Measurements from ENCODE around the gene C1orf94.
"Not testable (repeated sequence)": the region's sequence is repeated elsewhere in the genome, so short reads cannot be mapped to it uniquely, and the experiment has no call there.

The C1orf94 gene

GRCh38 chr1:34165422-34165921 is 11.2 kb upstream of the C1orf94 start:
- 2% methylated on average over 7 of the region's 13 CpGs for WGBS (ENCODE audit: insufficient coverage)
- no peaks in the 10 kb centered on the region for H3K36me3 ChIP-seq (ENCODE audit: control insufficient read depth in 4 of 4, insufficient read depth in 4 of 4, low read length in 3 of 4)
- H3K27ac ChIP-seq (ENCODE audit: insufficient read depth in 1 of 2, low read depth in 1 of 2, low read length in 2 of 2, poor library complexity in 1 of 2, severe bottlenecking in 2 of 2), result no peak overlapping the region
- CTCF ChIA-PET, result no interaction called here
- H3K4me3 ChIP-seq (ENCODE audit: control insufficient read depth in 1 of 7, extremely low read depth in 1 of 7, insufficient read depth in 4 of 7, low read depth in 2 of 7, low read length in 6 of 7), result peak overlapping the region in 2 of 7 experiments; percentile 36 to 37
- peaks cover 12 to 100% (median 55%) of the 10 kb centered on the region in 5 experiments for H3K27me3 ChIP-seq (replicated peaks in 2 of 5; ENCODE audit: control insufficient read depth in 4 of 5, insufficient read depth in 5 of 5, low read length in 4 of 5)
- H3K4me1 ChIP-seq (ENCODE audit: control extremely low read depth in 1 of 4, control insufficient read depth in 4 of 4, insufficient read depth in 4 of 4, low read length in 3 of 4), result peaks cover 0 to 33% (median 17%) of the 10 kb centered on the region in 4 experiments
- DNase-seq, result peak in 2 of 3 donors; percentile 5 to 13
- peaks cover 0 to 3% (median 0%) of the 10 kb centered on the region in 5 experiments for H3K9me3 ChIP-seq (ENCODE audit: control extremely low read depth in 1 of 5, control insufficient read depth in 4 of 5, insufficient read depth in 2 of 5, low read depth in 1 of 5, low read length in 4 of 5)
- POLR2A ChIA-PET, result no interaction called here

- no peak for DNase-seq
- H3K4me3 ChIP-seq (ENCODE audit: control insufficient read depth in 1 of 7, extremely low read depth in 1 of 7, insufficient read depth in 4 of 7, low read depth in 2 of 7, low read length in 6 of 7), result peak overlapping the region in 1 of 7 experiments; percentile 11
- H3K4me1 ChIP-seq (ENCODE audit: control extremely low read depth in 1 of 4, control insufficient read depth in 4 of 4, insufficient read depth in 4 of 4, low read length in 3 of 4), result peaks cover 0 to 33% (median 17%) of the 10 kb centered on the region in 4 experiments
- ChIA-PET POLR2A (no interaction called here), CTCF (no interaction called here)
- no peaks in the 10 kb centered on the region for H3K36me3 ChIP-seq (ENCODE audit: control insufficient read depth in 4 of 4, insufficient read depth in 4 of 4, low read length in 3 of 4)
- H3K27me3 ChIP-seq (replicated peaks in 2 of 5; ENCODE audit: control insufficient read depth in 4 of 5, insufficient read depth in 5 of 5, low read length in 4 of 5), result peaks cover 13 to 100% (median 52%) of the 10 kb centered on the region in 5 experiments
- no peak overlapping the region for H3K27ac ChIP-seq (ENCODE audit: insufficient read depth in 1 of 2, low read depth in 1 of 2, low read length in 2 of 2, poor library complexity in 1 of 2, severe bottlenecking in 2 of 2)
- H3K9me3 ChIP-seq (ENCODE audit: control extremely low read depth in 1 of 5, control insufficient read depth in 4 of 5, insufficient read depth in 2 of 5, low read depth in 1 of 5, low read length in 4 of 5), result peaks cover 0 to 3% (median 0%) of the 10 kb centered on the region in 5 experiments
- 3% methylated on average over 18 of the region's 27 CpGs for WGBS (ENCODE audit: insufficient coverage)
Measured at GRCh38 chr1:34166191-34166624, 10.5 kb upstream of the C1orf94 start.

GRCh38 chr1:34166625-34167361 is 9.9 kb upstream of the C1orf94 start:
- peaks cover 0 to 33% (median 17%) of the 10 kb centered on the region in 4 experiments for H3K4me1 ChIP-seq (ENCODE audit: control extremely low read depth in 1 of 4, control insufficient read depth in 4 of 4, insufficient read depth in 4 of 4, low read length in 3 of 4)
- H3K27ac ChIP-seq (ENCODE audit: insufficient read depth in 1 of 2, low read depth in 1 of 2, low read length in 2 of 2, poor library complexity in 1 of 2, severe bottlenecking in 2 of 2), result no peak overlapping the region
- ChIA-PET CTCF (no interaction called here), POLR2A (no interaction called here)
- H3K36me3 ChIP-seq (ENCODE audit: control insufficient read depth in 4 of 4, insufficient read depth in 4 of 4, low read length in 3 of 4), result no peaks in the 10 kb centered on the region
- peaks cover 10 to 100% (median 51%) of the 10 kb centered on the region in 5 experiments for H3K27me3 ChIP-seq (replicated peaks in 2 of 5; ENCODE audit: control insufficient read depth in 4 of 5, insufficient read depth in 5 of 5, low read length in 4 of 5)
- H3K9me3 ChIP-seq (ENCODE audit: control extremely low read depth in 1 of 5, control insufficient read depth in 4 of 5, insufficient read depth in 2 of 5, low read depth in 1 of 5, low read length in 4 of 5), result peaks cover 0 to 3% (median 0%) of the 10 kb centered on the region in 5 experiments
- H3K4me3 ChIP-seq (ENCODE audit: control insufficient read depth in 1 of 7, extremely low read depth in 1 of 7, insufficient read depth in 4 of 7, low read depth in 2 of 7, low read length in 6 of 7), result peak overlapping the region in 1 of 7 experiments; percentile 11
- 10% methylated on average over 6 of the region's 24 CpGs for WGBS (ENCODE audit: insufficient coverage)
- DNase-seq, result peak in 2 of 3 donors; percentile 23 to 33

- Histone ChIP-seq H3K9me3 (ENCODE audit: control extremely low read depth in 1 of 5, control insufficient read depth in 4 of 5, insufficient read depth in 2 of 5, low read depth in 1 of 5, low read length in 4 of 5) (peaks cover 0 to 3% (median 0%) of the 10 kb centered on the region in 5 experiments), H3K36me3 (ENCODE audit: control insufficient read depth in 4 of 4, insufficient read depth in 4 of 4, low read length in 3 of 4) (no peaks in the 10 kb centered on the region), H3K4me3 (ENCODE audit: control insufficient read depth in 1 of 7, extremely low read depth in 1 of 7, insufficient read depth in 4 of 7, low read depth in 2 of 7, low read length in 6 of 7) (no peak overlapping the region), H3K27ac (ENCODE audit: insufficient read depth in 1 of 2, low read depth in 1 of 2, low read length in 2 of 2, poor library complexity in 1 of 2, severe bottlenecking in 2 of 2) (no peak overlapping the region), H3K4me1 (ENCODE audit: control extremely low read depth in 1 of 4, control insufficient read depth in 4 of 4, insufficient read depth in 4 of 4, low read length in 3 of 4) (peaks cover 0 to 33% (median 17%) of the 10 kb centered on the region in 4 experiments), H3K27me3 (replicated peaks in 2 of 5; ENCODE audit: control insufficient read depth in 4 of 5, insufficient read depth in 5 of 5, low read length in 4 of 5) (peaks cover 10 to 100% (median 51%) of the 10 kb centered on the region in 5 experiments)
- no peak for DNase-seq
- POLR2A ChIA-PET, result no interaction called here
- CTCF ChIA-PET, result no interaction called here
- 58% methylated on average over 10 of the region's 13 CpGs for WGBS (ENCODE audit: insufficient coverage)
Measured at GRCh38 chr1:34167389-34167788, 9.3 kb upstream of the C1orf94 start.

- peaks cover 0 to 2% (median 0%) of the 10 kb centered on the region in 4 experiments for H3K4me1 ChIP-seq (ENCODE audit: control extremely low read depth in 1 of 4, control insufficient read depth in 4 of 4, insufficient read depth in 4 of 4, low read length in 3 of 4)
- WGBS (ENCODE audit: insufficient coverage), result 95% methylated on average over 5 of the region's 6 CpGs
- no peaks in the 10 kb centered on the region for H3K36me3 ChIP-seq (ENCODE audit: control insufficient read depth in 4 of 4, insufficient read depth in 4 of 4, low read length in 3 of 4)
- peaks cover 0 to 2% (median 0%) of the 10 kb centered on the region in 5 experiments for H3K9me3 ChIP-seq (ENCODE audit: control extremely low read depth in 1 of 5, control insufficient read depth in 4 of 5, insufficient read depth in 2 of 5, low read depth in 1 of 5, low read length in 4 of 5)
- CTCF ChIA-PET, result no interaction called here
- POLR2A ChIA-PET, result no interaction called here
- no peak overlapping the region for H3K27ac ChIP-seq (ENCODE audit: insufficient read depth in 1 of 2, low read depth in 1 of 2, low read length in 2 of 2, poor library complexity in 1 of 2, severe bottlenecking in 2 of 2)
- peaks cover 14 to 93% (median 31%) of the 10 kb centered on the region in 5 experiments for H3K27me3 ChIP-seq (replicated peaks in 2 of 5; ENCODE audit: control insufficient read depth in 4 of 5, insufficient read depth in 5 of 5, low read length in 4 of 5)
- DNase-seq, result no peak
- no peak overlapping the region for H3K4me3 ChIP-seq (ENCODE audit: control insufficient read depth in 1 of 7, extremely low read depth in 1 of 7, insufficient read depth in 4 of 7, low read depth in 2 of 7, low read length in 6 of 7)
Measured at GRCh38 chr1:34175744-34176143, 963 bp upstream of the C1orf94 start.

- CTCF ChIA-PET, result no interaction called here
- peaks cover 12 to 80% (median 27%) of the 10 kb centered on the region in 5 experiments for H3K27me3 ChIP-seq (replicated peaks in 2 of 5; ENCODE audit: control insufficient read depth in 4 of 5, insufficient read depth in 5 of 5, low read length in 4 of 5)
- H3K27ac ChIP-seq (ENCODE audit: insufficient read depth in 1 of 2, low read depth in 1 of 2, low read length in 2 of 2, poor library complexity in 1 of 2, severe bottlenecking in 2 of 2), result no peak overlapping the region
- WGBS (ENCODE audit: insufficient coverage), result no CpG with 5 or more reads among the region's 2 CpGs
- H3K9me3 ChIP-seq (ENCODE audit: control extremely low read depth in 1 of 5, control insufficient read depth in 4 of 5, insufficient read depth in 2 of 5, low read depth in 1 of 5, low read length in 4 of 5), result peaks cover 0 to 2% (median 0%) of the 10 kb centered on the region in 5 experiments
- H3K36me3 ChIP-seq (ENCODE audit: control insufficient read depth in 4 of 4, insufficient read depth in 4 of 4, low read length in 3 of 4), result no peaks in the 10 kb centered on the region
- H3K4me3 ChIP-seq (ENCODE audit: control insufficient read depth in 1 of 7, extremely low read depth in 1 of 7, insufficient read depth in 4 of 7, low read depth in 2 of 7, low read length in 6 of 7), result no peak overlapping the region
- H3K4me1 ChIP-seq (ENCODE audit: control extremely low read depth in 1 of 4, control insufficient read depth in 4 of 4, insufficient read depth in 4 of 4, low read length in 3 of 4), result peaks cover 0 to 2% (median 0%) of the 10 kb centered on the region in 4 experiments
- POLR2A ChIA-PET, result no interaction called here
- no peak for DNase-seq
Measured at GRCh38 chr1:34178072-34178471, 1.4 kb downstream of the C1orf94 start.

- peaks cover 6 to 60% (median 8%) of the 10 kb centered on the region in 5 experiments for H3K27me3 ChIP-seq (replicated peaks in 2 of 5; ENCODE audit: control insufficient read depth in 4 of 5, insufficient read depth in 5 of 5, low read length in 4 of 5)
- CTCF ChIA-PET; H3K9me3 ChIP-seq (ENCODE audit: control extremely low read depth in 1 of 5, control insufficient read depth in 4 of 5, insufficient read depth in 2 of 5, low read depth in 1 of 5, low read length in 4 of 5); H3K36me3 ChIP-seq (ENCODE audit: control insufficient read depth in 4 of 4, insufficient read depth in 4 of 4, low read length in 3 of 4); H3K27ac ChIP-seq (ENCODE audit: insufficient read depth in 1 of 2, low read depth in 1 of 2, low read length in 2 of 2, poor library complexity in 1 of 2, severe bottlenecking in 2 of 2); DNase-seq; H3K4me1 ChIP-seq (ENCODE audit: control extremely low read depth in 1 of 4, control insufficient read depth in 4 of 4, insufficient read depth in 4 of 4, low read length in 3 of 4); POLR2A ChIA-PET; H3K4me3 ChIP-seq (ENCODE audit: control insufficient read depth in 1 of 7, extremely low read depth in 1 of 7, insufficient read depth in 4 of 7, low read depth in 2 of 7, low read length in 6 of 7): not testable (repeated sequence)
- WGBS (ENCODE audit: insufficient coverage), result 90% methylated on average over 2 of the region's 4 CpGs
Measured at GRCh38 chr1:34183381-34183780, 6.7 kb downstream of the C1orf94 start.

Data from common myeloid progenitor, CD34-positive (primary cell).